ENCODE results near the gene TNFRSF1B.

Gene TNFRSF1B

GRCh38 chr1:12176298-12177118 lies 9.7 kb downstream of the TNFRSF1B start:
- no peak for DNase-seq

GRCh38 chr1:12177156-12177998 lies 10.6 kb downstream of the TNFRSF1B start:
- peak; percentile 48 for DNase-seq

- DNase-seq = peak; percentile 96
Observed at GRCh38 chr1:12177999-12178441, 11.2 kb downstream of the TNFRSF1B start.

GRCh38 chr1:12178511-12178910 lies 11.7 kb downstream of the TNFRSF1B start:
- DNase-seq = no peak

GRCh38 chr1:12179111-12179519 lies 12.3 kb downstream of the TNFRSF1B start:
- DNase-seq = peak; percentile 89

GRCh38 chr1:12179676-12180075 lies 12.9 kb downstream of the TNFRSF1B start:
- no peak for DNase-seq

- no peak for DNase-seq
Observed at GRCh38 chr1:12180315-12180714, 13.5 kb downstream of the TNFRSF1B start.

GRCh38 chr1:12180903-12181302 lies 14.1 kb downstream of the TNFRSF1B start:
- DNase-seq = no peak

GRCh38 chr1:12181568-12181967 lies 14.8 kb downstream of the TNFRSF1B start:
- no peak for DNase-seq

GRCh38 chr1:12182410-12182984 lies 15.7 kb downstream of the TNFRSF1B start:
- no peak for DNase-seq

- no peak for DNase-seq
Observed at GRCh38 chr1:12183095-12183794, 16.5 kb downstream of the TNFRSF1B start.

- DNase-seq = no peak
Observed at GRCh38 chr1:12184008-12184681, 17.4 kb downstream of the TNFRSF1B start.

- DNase-seq = no peak
Observed at GRCh38 chr1:12185036-12185917, 18.5 kb downstream of the TNFRSF1B start.

GRCh38 chr1:12185918-12186678 lies 19.3 kb downstream of the TNFRSF1B start:
- DNase-seq = no peak

- no peak for DNase-seq
Observed at GRCh38 chr1:12186679-12186985, 19.8 kb downstream of the TNFRSF1B start.

- no peak for DNase-seq
Observed at GRCh38 chr1:12188115-12188514, 21.3 kb downstream of the TNFRSF1B start.

GRCh38 chr1:12188657-12189327 lies 22.0 kb downstream of the TNFRSF1B start:
- no peak for DNase-seq

GRCh38 chr1:12189328-12189682 lies 22.5 kb downstream of the TNFRSF1B start:
- no peak for DNase-seq

GRCh38 chr1:12191242-12192032 lies 24.6 kb downstream of the TNFRSF1B start:
- no peak for DNase-seq
